ENCODE measurements around the gene PRRC2B.
"Not testable (repeated sequence)": the region's sequence is repeated elsewhere in the genome, so short reads cannot be mapped to it uniquely, and the experiment has no call there.

Gene PRRC2B

DNA sequence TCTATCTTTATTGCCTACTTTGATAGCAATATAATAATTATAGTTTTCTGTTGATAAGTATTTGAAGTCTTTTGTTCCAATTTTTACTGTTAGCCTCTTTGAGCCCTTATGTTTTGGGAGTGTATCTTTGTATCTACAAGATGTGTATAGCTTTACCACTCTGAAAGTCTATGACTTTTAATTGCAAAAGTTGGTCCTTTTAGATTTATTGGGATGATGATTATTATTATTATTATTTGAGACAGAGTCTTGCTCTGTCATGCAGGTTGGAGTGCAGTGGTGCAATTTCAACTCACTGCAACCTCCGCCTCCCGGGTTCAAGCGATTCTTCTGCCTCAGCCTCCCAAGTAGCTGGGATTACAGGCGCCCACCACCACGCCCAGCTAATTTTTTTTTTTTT, 78.2 kb downstream of the PRRC2B start:
- not testable (repeated sequence) for DNase-seq (ENCODE audit: low read depth)

DNA sequence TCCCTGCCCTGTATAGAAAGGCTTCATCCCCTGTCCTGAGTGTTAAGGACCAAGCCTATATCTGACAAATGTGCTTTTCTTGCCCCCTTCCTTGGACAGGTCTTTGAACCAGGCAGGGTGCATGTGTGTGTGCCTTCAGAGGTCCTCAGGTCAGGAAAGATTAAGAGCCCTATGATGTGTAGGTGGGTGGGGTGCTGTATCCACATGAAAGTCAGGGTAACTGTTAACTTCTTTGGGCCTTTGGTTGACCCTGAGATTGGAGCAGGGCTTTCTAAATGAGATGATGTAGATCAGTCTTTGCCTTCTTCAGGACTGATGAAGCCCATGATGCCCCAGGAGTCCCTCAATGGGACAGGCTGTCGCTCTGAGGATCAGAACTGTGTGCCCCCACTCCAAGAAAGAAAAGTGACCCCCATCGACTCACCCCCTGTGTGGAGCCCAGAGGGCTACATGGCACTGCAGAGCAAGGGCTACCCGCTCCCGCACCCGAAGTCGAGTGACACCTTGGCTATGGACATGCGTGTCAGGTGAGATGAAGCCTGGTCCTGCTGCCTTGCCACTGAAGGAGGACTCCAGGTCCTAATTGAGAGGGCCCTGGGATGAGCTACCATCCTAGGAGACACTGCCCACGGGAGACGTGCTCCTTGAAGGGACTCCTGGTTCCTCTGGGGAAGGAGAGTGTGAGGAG, 79.5 kb downstream of the PRRC2B start:
- no peak for DNase-seq (ENCODE audit: low read depth)

DNA sequence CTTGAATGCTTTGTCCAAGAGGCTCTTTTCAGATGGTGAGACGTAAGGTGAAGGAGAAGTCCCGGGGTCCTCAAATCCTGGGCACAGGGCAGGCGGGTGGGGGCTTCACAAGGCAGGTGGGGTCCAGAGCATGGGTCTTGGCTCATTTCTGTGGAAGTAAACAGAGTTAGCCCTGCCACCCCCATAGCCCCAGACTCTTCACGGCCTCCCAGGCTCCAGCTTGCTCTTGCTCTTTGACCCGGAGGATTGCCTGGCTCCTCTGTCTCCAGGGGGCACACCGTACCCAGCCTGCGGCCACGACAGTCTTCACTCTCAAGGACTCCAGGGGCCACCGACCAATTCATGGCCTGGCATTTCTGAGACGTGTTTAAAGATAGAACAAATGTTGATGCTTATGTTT, 80.0 kb downstream of the PRRC2B start:
- no peak for DNase-seq (ENCODE audit: low read depth)

DNA sequence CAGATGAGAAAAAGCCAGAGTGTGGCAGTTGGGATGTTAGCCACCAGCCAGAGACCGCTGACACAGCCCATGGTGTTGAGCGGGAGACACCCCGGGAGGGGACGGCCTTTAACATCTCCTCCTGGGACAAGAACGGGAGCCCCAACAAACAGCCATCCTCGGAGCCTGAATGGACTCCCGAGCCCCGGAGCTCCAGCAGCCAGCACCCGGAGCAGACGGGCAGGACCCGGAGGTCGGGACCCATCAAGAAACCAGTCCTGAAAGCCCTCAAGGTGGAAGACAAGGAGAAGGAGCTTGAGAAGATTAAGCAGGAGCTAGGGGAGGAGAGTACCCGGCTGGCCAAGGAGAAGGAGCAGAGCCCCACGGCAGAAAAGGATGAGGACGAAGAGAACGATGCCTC, 80.8 kb downstream of the PRRC2B start:
- DNase-seq (ENCODE audit: low read depth): no peak

DNA sequence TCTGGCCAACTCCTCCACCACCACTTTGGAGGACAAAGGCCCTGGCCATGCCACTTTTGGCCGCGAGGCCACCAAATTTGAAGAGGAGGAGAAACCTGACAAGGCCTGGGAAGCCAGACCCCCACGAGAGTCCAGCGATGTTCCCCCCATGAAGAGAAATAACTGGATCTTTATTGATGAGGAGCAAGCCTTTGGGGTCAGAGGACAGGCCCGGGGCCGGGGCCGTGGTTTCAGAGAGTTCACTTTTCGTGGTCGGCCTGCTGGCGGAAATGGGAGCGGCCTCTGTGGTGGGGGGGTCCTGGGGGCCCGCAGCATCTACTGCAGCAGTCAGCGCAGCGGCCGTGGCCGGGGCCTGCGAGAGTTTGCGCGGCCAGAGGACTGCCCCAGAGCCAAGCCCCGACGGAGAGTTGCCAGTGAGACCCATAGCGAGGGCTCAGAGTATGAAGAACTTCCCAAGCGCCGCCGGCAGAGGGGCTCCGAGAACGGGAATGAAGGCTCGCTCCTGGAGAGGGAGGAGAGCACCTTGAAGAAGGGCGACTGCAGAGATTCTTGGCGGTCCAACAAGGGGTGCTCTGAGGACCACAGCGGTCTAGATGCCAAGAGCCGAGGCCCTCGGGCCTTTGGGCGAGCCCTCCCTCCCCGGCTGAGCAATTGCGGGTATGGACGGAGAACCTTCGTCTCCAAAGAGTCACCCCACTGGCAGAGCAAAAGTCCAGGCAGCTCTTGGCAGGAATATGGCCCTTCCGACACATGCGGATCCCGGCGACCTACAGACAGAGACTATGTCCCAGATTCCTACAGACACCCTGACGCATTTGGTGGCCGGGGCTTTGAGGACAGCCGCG, 81.4 kb downstream of the PRRC2B start:
- DNase-seq (ENCODE audit: low read depth): no peak

DNA sequence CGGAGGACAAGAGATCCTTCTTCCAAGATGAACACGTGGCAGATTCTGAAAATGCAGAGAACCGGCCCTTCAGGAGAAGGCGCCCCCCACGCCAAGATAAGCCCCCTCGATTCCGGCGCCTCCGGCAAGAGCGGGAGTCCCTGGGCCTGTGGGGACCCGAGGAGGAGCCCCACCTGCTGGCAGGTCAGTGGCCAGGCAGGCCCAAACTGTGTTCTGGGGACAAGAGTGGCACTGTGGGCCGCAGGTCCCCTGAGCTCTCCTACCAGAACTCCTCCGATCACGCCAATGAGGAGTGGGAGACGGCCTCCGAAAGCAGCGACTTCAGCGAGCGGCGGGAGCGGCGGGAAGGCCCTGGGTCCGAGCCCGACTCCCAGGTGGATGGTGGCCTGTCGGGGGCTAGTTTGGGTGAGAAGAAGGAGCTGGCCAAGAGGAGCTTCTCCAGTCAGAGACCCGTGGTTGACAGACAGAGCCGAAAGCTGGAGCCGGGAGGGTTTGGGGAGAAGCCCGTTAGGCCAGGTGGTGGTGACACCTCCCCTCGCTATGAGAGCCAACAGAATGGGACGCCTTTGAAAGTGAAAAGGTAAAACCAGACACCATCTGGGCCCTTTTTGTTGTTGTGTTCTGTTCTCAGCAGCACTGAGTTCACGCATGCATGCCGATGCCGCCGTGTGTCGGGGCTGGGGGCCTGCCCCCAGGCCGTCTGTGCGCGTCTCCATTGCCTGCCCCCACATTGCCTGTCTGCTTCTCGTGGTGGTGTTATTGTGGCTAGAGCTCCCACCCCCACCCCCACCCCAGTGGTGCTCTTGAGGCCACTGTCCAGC, 82.3 kb downstream of the PRRC2B start:
- DNase-seq (ENCODE audit: low read depth): no peak

DNA sequence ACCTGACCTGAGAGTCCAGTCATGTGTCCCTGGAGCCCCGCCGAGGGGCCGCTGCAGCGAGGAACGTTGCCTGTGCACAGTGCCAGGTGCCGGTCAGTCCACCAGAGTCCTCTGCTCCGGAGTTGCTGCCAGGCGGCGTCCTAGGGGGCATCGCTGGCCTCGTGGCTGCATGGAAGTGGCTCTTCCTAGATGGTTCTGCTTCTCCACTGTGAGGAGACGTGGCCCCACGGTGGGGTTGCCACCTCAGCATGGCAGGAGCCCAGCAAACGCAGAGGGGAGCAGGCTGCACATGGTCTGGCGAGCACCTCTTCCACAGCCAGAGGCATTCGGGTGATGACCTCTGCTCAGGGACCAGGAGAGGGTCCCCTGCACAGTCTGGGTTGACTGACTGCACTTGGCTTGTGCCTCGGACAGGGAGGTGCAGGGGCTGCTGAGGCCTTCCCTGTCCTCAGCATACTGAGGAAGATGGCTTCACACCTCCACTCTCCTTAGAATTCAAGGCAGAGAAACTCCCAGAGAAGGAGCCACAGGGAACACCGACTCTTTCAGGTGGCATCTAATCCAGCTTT, 83.0 kb downstream of the PRRC2B start:
- no peak for DNase-seq (ENCODE audit: low read depth)

DNA sequence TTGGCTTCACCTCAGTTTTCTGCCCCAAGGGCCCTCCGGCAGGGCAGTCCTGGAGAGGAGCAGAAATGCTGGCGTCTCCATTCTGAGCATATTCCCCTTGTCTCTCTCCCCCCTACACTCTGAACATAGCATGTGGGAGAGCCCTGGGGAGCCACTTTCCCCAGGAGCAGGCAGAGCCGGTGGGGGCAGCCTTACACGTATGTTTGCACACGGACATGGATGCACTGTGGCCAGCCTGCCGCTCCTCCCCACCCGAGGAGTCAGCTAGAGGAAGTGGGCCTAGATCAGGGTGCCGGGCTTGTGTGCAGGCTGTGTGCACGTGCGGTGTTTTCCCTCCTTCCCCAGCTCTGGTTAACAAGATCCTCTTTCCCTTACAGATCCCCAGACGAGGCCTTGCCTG, 83.5 kb downstream of the PRRC2B start:
- no peak for DNase-seq (ENCODE audit: low read depth)

DNA sequence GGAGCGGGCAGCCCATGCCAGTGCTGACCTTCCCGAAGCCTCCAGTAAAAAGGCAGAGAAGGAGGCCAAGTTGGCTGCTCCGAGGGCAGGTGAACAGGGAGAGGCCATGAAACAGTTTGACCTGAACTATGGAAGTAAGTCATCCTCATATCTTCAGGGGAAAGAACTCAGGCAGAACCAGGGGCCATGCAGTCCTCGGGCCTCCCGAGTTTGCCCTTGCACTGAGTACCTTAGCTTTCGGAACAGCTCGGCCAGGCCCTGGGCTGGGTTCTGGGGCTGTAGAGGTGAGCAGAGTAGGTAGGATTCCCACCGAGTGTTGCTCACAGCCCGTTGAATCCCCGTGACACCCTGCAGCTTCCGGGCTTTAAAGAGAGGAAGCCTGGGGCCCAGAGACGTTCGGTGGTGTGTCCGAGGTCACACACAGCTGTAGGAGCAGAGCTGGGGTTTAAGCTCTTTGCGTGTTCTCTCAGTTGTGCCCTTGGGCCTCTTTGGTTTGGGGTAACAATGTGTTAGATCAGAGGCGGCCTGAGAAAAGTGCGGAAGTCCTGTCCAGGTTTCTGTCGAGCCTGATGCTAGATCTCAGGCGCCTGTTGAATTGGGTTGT, 84.0 kb downstream of the PRRC2B start:
- no peak for DNase-seq (ENCODE audit: low read depth)

DNA sequence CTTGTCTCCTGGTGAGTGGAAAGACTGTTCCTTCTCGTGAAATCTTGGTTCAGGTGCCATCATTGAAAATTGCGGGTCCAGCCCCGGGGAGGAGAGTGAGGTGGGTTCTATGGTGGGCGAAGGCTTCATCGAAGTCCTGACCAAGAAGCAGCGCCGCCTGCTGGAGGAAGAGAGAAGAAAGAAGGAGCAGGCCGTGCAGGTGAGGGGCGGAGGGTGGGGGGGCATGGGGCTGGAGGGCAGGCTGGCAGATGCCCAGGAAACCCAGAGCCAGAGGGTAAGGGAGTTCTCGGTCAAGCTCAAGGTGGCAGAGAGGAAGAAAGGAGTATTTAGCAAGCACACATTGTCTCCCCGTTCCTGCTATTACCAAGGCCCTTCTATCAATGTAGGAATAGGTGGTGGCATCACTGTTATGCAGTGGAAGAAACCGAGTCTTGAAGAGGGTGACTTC, 84.6 kb downstream of the PRRC2B start:
- peak; percentile 44 for DNase-seq (ENCODE audit: low read depth)

DNA sequence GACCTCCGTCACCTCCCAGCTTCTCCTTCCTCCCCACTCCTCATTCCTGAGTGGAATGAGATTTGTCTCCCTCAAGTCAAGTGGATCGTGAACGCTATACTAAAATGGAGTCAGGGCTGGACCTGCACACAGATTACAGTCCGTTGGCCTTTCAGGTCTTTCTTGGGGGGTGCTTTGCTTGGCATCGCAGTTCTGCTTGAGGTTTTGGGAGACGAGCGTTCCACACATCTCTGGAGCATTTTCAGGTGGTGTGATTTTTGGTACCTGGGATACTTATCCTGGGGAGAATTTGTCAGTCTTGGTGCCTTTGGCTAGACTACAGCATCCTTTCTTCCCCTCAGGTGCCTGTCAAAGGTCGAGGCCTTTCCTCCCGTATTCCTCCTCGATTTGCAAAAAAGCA, 85.0 kb downstream of the PRRC2B start:
- no peak for DNase-seq (ENCODE audit: low read depth)

DNA sequence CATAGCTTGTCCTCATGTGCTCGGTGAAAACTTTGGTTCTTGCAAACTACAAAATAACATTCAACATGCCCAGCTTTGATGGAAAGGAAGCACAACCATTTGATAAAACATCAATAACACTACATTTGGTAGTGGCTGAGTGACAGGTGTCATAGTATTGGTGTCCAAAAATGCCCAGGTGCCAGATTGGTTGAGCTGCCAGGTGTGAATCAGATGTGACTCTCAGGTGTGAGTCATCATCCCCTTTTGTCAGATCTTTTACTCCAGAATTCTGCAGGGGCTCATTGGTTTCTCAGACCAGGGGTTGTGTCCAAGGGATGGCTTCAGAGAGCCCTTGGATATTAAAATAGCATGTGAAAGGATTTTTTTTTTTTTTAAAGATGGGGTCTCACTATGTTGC, 86.4 kb downstream of the PRRC2B start:
- DNase-seq (ENCODE audit: low read depth): no peak

DNA sequence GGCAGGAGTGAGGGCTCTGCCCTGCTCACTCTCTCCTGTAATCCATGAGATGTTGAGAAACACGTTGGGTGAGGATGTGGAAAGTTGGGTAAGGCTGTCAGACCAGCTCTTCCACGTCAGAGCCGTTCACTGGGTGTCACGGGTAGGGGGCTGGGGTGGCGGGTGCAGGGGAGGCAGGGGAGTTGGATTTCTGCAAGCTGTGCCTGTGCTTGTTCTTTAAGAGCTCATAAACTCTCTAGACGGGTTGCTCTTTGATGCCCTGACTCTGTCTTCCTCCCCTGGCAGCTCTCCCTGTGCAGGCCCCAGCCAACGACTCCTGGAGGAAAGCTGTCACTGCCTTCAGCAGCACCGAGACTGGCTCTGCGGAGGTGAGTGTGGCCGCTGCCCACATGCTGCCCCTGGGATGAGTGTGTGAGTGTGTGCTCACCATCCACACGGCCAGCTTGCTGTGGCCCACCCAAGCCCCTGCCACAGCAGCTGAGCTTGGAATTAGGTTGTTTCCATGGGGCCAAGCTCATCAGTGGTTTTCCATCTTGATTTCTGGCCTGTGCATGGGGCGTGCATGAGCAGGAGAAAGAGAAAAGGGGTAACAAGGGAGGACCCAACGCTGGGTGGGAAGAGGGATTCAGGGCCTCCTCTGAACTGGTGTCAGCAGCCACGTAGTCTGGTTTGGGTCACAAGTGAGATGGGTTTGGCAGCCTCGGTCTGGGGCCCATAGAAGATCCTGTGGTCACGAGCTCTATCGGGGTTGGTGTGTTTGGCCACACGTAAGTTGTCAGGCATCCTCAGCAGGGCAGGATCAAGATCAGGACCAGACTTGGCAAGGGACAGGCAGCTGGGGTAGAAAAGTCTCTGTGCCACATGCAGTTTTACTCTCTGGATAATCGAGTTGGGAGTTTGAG, 87.8 kb downstream of the PRRC2B start:
- no peak for DNase-seq (ENCODE audit: low read depth)

DNA sequence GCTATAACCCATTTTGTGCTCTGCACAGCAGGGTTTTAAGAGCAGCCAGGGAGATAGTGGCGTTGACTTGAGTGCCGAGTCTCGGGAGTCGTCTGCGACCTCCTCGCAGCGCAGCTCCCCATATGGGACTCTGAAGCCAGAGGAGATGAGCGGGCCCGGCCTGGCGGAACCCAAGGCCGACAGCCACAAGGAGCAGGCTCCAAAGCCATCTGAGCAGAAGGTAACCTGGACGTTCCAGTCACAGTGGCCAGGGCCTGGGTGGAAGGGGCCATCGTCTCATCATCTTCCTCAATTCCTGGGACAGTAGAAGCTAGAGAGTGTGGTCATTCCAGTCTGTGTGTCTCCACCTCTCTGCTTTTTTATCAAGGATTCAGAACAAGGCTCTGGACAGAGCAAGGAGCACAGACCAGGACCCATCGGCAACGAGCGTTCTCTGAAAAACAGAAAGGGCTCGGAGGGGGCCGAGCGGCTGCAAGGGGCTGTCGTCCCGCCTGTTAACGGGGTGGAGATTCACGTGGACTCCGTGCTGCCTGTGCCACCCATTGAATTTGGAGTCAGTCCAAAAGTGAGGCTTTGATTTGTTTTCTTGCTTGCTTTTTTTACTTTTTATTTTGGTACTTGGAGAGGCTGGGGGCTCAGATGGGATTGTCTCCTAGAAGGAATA, 88.6 kb downstream of the PRRC2B start:
- DNase-seq (ENCODE audit: low read depth): no peak

DNA sequence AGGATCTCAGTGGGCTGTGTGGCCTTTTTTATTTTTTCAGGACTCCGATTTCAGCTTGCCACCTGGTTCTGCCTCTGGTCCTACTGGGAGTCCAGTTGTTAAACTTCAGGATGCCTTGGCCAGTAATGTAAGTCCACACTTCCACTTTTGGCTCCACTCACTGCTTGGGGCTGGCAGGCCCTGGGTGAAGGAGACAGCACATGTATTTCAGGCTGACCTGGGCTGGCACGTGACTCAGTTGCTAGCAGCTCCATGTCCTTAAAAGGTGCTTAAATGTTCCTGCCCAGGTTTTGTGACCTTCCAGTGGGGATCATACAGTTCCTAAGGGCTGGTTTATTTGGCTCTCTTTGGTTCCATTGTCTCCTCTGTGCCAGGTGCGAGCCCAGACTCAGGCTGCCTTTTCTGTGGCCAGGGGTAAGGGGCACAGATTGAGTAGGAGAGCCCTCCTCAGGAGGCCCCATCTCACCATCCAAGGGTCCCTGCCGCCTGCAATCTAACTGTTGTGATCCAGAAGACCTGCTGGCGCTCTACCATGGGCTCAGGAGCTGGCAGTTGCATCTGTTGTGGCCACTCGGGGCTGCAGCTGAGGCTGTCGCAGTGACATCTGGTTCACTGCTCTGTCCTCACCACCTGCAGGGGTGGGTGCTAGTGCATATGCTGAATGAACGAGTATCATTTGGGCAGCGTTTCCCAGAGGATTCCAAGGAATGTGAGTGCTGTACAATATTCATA, 89.6 kb downstream of the PRRC2B start:
- DNase-seq (ENCODE audit: low read depth): no peak

DNA sequence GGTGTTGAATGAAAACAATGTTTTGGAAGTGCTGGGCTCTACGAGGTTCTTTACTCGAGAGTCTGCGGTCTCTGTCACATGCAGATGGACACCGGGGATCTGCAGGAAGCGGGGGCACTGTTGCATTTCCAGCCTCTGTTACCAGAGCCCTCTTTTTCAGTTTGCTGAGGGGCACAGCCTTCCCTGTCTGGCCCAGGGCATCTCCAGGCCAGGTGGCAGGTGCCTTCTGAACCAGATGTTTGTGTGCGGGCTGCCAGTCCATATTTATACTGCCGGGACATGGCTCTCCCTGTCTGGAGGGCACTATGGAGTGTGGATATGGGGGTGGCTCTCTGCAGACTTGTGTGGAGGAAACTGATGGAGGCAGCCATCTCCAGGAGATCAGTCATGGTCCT, 90.2 kb downstream of the PRRC2B start:
- DNase-seq (ENCODE audit: low read depth): no peak

DNA sequence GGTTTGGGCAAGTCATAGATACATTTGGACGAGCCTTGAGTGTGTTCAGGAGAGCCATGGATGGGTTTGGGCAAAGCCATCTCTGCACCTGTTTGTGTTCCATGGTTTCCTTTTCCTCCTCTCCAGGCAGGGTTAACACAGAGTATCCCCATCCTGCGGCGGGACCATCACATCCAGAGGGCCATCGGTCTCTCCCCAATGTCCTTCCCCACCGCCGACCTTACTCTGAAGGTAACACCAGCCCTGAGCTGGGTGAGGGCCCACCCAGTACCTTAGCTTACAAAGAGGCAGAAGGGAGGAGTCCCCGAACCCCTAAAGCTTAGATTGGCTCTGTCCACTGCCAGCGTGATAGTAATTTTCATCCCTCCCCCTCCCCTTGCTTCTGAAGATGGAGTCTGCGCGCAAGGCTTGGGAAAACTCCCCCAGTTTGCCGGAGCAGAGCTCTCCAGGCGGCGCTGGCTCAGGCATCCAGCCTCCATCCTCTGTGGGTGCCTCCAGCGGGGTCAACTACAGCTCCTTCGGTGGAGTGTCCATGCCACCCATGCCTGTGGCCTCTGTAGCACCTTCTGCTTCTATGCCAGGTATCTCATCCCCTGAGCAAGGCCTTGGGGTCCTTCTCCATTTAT, 90.8 kb downstream of the PRRC2B start:
- DNase-seq (ENCODE audit: low read depth): no peak

DNA sequence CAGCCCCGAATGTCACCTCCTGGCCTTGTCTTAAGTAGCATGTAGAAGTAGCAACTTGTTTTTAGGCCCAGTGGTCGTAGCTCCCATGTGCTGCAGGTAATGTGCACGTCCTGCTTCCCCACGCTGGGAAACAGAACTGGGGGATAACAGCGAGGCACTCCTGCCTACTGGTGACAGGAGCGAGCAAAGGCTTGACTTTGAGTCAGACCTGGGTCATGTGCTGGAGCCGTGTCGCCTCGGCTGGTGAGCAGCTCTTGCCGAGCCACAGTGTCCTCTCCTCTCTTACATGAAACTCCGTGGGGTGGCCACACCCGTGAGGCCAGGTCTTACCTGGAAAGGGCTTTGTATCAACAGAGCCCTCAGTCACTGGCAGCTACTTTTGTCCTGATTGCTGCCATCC, 91.3 kb downstream of the PRRC2B start:
- no peak for DNase-seq (ENCODE audit: low read depth)
